B cell (primary cell): Measurements from ENCODE around the gene SHC2. TPM values are rescaled to one million over a fixed set of nuclear protein-coding genes. Genes with fewer than 3 reads are reported as not detected.

ENCODE experiments used
- ATAC-seq: fragments of 200-7000 bp; cut with Tn5 transposase; one replicate; pipeline ENCODE4 v1.10.0; 2021; ENCODE audit warnings: low read depth, mild to moderate bottlenecking, moderate number of reproducible peaks, moderate library complexity
- CTCF ChIA-PET: fragments of 350-600 bp; sonication (Branson Sonifier 250); formaldehyde crosslinking; loops from one replicate; lab custom pipeline; 2021; ENCODE audit warnings: antibody characterized with exemption, inconsistent platforms; lab: Charles Lee
- POLR2A ChIA-PET: fragments of 350-600 bp; sonication (Branson Sonifier 250); formaldehyde crosslinking; loops from one replicate; lab custom pipeline; 2021; ENCODE audit warnings: antibody characterized with exemption; lab: Charles Lee
- DNase-seq: peaks from one replicate; pipeline ENCODE4 v3.0.0; 2013
- H2AFZ ChIP-seq: 2 replicates; pipeline ENCODE4 v1.6.1; 2012; ENCODE audit warnings: mild to moderate bottlenecking, low read depth, low read length; ENCODE audit not compliant: insufficient read depth, poor library complexity, severe bottlenecking
- H3K27ac ChIP-seq, 2 donors: 1 replicate in 1 of 2; 2 replicates in 1 of 2; pipeline ENCODE4 v1.5.1; 2012 to 2013; ENCODE audit warnings: low read length in 2 of 2, mild to moderate bottlenecking in 2 of 2, moderate library complexity in 1 of 2
- H3K27me3 ChIP-seq, 4 experiments: fragments of 200-600 bp in 1 of 4; sonication (generic) in 1 of 4; replicated peaks in 1 of 4; 1 replicate in 2 of 4; 2 replicates in 2 of 4; pipeline versions ENCODE4 v1.6.1 to v1.7.0; 2013 to 2016; ENCODE audit warnings: low read length in 3 of 4, mild to moderate bottlenecking in 2 of 4, mixed read lengths in 1 of 4, moderate library complexity in 1 of 4; ENCODE audit not compliant: insufficient read depth in 4 of 4, control insufficient read depth in 3 of 4; ENCODE audit errors: control extremely low read depth in 1 of 4
- H3K36me3 ChIP-seq, 2 experiments: replicated peaks in 1 of 2; 1 replicate in 1 of 2; 2 replicates in 1 of 2; pipeline versions ENCODE4 v1.6.1 to v1.7.1; 2013; ENCODE audit warnings: low read length in 1 of 2; ENCODE audit not compliant: insufficient read depth in 2 of 2, control insufficient read depth in 1 of 2; ENCODE audit errors: control extremely low read depth in 1 of 2, extremely low read depth in 1 of 2
- H3K4me1 ChIP-seq, 2 donors: fragments of 200-600 bp in 1 of 2; sonication (generic) in 1 of 2; 1 replicate in 1 of 2; 2 replicates in 1 of 2; pipeline versions ENCODE4 v1.5.1 to v1.6.1; 2013 to 2017; ENCODE audit warnings: low read length in 2 of 2; ENCODE audit not compliant: control insufficient read depth in 2 of 2, insufficient read depth in 2 of 2
- H3K4me2 ChIP-seq: replicated peaks from 2 replicates; pipeline ENCODE3; 2012; ENCODE audit warnings: mild to moderate bottlenecking, low read depth, low read length; ENCODE audit not compliant: poor library complexity, severe bottlenecking
- H3K4me3 ChIP-seq, 5 experiments: fragments of 200-600 bp in 1 of 5; sonication (generic) in 1 of 5; 1 replicate in 3 of 5; 2 replicates in 2 of 5; pipeline versions ENCODE4 v1.5.1 to v1.7.0; 2011 to 2016; ENCODE audit warnings: low read length in 4 of 5, mild to moderate bottlenecking in 4 of 5, low read depth in 2 of 5, control low read depth in 1 of 5, moderate library complexity in 1 of 5; ENCODE audit not compliant: insufficient read depth in 1 of 5; ENCODE audit errors: control extremely low read depth in 1 of 5, extremely low read depth in 1 of 5
- H3K79me2 ChIP-seq: fragments of 200-600 bp; sonication (generic); one replicate; pipeline ENCODE4 v1.6.0; 2016; ENCODE audit warnings: low read length; ENCODE audit not compliant: control insufficient read depth, insufficient read depth
- H3K9ac ChIP-seq: fragments of 200-600 bp; sonication (generic); 2 replicates; pipeline ENCODE4 v1.6.1; 2017; ENCODE audit warnings: mild to moderate bottlenecking, low read length, moderate library complexity
- H3K9me3 ChIP-seq, 3 donors: one replicate each; pipeline versions ENCODE4 v1.6.1 to v1.7.1; 2013; ENCODE audit warnings: low read length in 2 of 3; ENCODE audit not compliant: control insufficient read depth in 2 of 3, insufficient read depth in 1 of 3; ENCODE audit errors: control extremely low read depth in 1 of 3
- H4K20me1 ChIP-seq: 2 replicates; pipeline ENCODE4 v1.6.0; 2012; ENCODE audit warnings: mild to moderate bottlenecking, low read length; ENCODE audit not compliant: insufficient read depth, control insufficient read depth, poor library complexity, severe bottlenecking
- H3K27ac Mint-ChIP-seq: one replicate; pipeline ENCODE4 v1.8.0; 2021; ENCODE audit warnings: mixed read lengths
- H3K27me3 Mint-ChIP-seq: one replicate; pipeline ENCODE4 v1.8.0; 2021; ENCODE audit warnings: mixed read lengths
- H3K4me1 Mint-ChIP-seq: one replicate; pipeline ENCODE4 v1.8.0; 2021; ENCODE audit warnings: mixed read lengths
- H3K4me3 Mint-ChIP-seq: one replicate; pipeline ENCODE4 v1.8.0; 2021; ENCODE audit warnings: mixed read lengths
- H3K9me3 Mint-ChIP-seq: one replicate; pipeline ENCODE4 v1.8.0; 2022; ENCODE audit warnings: mixed read lengths; ENCODE audit not compliant: insufficient read depth
- EZH2 ChIP-seq: IDR thresholded peaks from 2 replicates; pipeline ENCODE4 v1.6.1; 2012; ENCODE audit warnings: borderline replicate concordance, low read depth, mild to moderate bottlenecking, moderate library complexity, low read length; ENCODE audit not compliant: insufficient read depth, poor library complexity, severe bottlenecking
- WGBS: methylation state at CpG from one replicate; pipeline ENCODE4 v1.1.5; 2013; ENCODE audit warnings: missing lambda C conversion rate; ENCODE audit not compliant: insufficient coverage; 5-methylcytosine and 5-hydroxymethylcytosine counted together
- intact Hi-C: fragments of 100-400 bp; cut with micrococcal nuclease; formaldehyde crosslinking; loops from one replicate; pipeline ENCODE4 v1.10.0; 2022
- polyA plus RNA-seq: library from polyadenylated mRNA; depleted of rRNA; stranded (reverse); fragments of >200 nt; gene quantifications from 2 replicates; pipeline ENCODE4 v1.2.3, GENCODE V29; 2012
- total RNA-seq, 2 donors: library from RNA; stranded (reverse); fragments of 120-200 nt in 1 of 2; gene quantifications; 1 replicate in 1 of 2; 2 replicates in 1 of 2; pipeline versions ENCODE4 v1.2.3 to v1.2.4, GENCODE V29; 2013 to 2022
- TF ChIP-seq, protein P1 (sequence below): fragments of 200-600 bp; IDR thresholded peaks from one replicate; pipeline ENCODE4 v1.8.0; 2022; ENCODE audit warnings: antibody characterized with exemption, mild to moderate bottlenecking

The SHC2 gene
- total and polyA plus RNA-seq, 2 donors (not counting 1 experiment from before 2014, with no cell fraction given), result 0.19 TPM; not detected in 1

- Mint-ChIP-seq H3K4me3 (no peak overlapping the region), H3K27me3 (peaks cover 11% of the 10 kb centered on the region), H3K9me3 (peaks cover 4% of the 10 kb centered on the region), H3K4me1 (peaks cover 5% of the 10 kb centered on the region), H3K27ac (no peak overlapping the region)
- no peaks in the 10 kb centered on the region for H3K79me2 ChIP-seq
- H3K4me3 ChIP-seq, result no peak overlapping the region
- H3K9ac ChIP-seq, result no peak overlapping the region
- no peak overlapping the region for H3K4me2 ChIP-seq
- no peak overlapping the region for H3K27ac ChIP-seq
- H4K20me1 ChIP-seq, result no peaks in the 10 kb centered on the region
- peaks cover 0 to 29% (median 0%) of the 10 kb centered on the region in 3 donors for H3K9me3 ChIP-seq
- H3K36me3 ChIP-seq, result no peaks in the 10 kb centered on the region
- intact Hi-C loops, result no loop called here
- DNase-seq (no peak), ATAC-seq (no peak)
- H3K27me3 ChIP-seq, result peaks cover 0 to 18% (median 8%) of the 10 kb centered on the region in 4 experiments
- H3K4me1 ChIP-seq, result peaks cover 0 to 13% of the 10 kb centered on the region in 2 donors
- CTCF ChIA-PET, result no interaction called here
- POLR2A ChIA-PET, result no interaction called here
- WGBS, result 67% methylated on average over 15 of the region's 15 CpGs
- H2AFZ ChIP-seq, result no peak overlapping the region
- TF ChIP-seq EZH2, result no peak
- TF ChIP-seq, protein P1, sequence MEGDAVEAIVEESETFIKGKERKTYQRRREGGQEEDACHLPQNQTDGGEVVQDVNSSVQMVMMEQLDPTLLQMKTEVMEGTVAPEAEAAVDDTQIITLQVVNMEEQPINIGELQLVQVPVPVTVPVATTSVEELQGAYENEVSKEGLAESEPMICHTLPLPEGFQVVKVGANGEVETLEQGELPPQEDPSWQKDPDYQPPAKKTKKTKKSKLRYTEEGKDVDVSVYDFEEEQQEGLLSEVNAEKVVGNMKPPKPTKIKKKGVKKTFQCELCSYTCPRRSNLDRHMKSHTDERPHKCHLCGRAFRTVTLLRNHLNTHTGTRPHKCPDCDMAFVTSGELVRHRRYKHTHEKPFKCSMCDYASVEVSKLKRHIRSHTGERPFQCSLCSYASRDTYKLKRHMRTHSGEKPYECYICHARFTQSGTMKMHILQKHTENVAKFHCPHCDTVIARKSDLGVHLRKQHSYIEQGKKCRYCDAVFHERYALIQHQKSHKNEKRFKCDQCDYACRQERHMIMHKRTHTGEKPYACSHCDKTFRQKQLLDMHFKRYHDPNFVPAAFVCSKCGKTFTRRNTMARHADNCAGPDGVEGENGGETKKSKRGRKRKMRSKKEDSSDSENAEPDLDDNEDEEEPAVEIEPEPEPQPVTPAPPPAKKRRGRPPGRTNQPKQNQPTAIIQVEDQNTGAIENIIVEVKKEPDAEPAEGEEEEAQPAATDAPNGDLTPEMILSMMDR, result no peak
Observed at GRCh38 chr19:484494-484893, 23.7 kb upstream of the SHC2 start.

DNA sequence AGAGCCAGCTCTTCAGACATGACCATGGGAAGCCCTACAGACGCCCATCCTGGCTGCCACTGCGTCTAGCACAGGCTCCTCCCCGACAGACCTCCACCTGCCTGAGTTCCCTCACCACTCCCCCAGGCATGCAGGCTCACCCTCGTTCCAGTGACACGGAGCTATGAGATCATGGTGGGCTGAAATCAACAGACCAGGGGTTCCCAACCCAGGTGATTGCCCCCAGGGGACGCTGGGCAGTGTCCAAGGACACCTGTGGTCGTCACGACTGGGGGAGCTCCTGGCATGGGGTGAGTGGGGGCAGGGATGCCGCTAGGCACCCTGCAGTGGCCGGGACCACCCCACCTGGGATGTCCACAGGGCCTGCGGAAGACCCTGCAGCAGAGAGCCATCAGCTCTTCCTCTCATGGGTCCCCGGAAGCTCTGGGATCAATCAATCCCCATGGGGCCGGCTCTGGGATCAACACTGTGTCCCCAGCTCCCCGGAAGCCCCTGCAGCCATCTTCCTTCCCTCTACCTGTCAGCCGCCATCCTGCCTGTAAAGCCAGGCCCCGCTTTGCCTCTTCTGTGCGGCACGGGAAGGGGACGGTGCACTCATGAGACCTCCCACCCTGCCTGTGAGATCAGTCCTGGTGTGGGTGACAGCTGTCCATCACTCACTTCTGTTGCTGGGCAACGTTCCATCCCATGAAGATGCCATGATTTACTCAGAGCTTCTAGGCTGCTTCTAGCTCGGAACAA is 22.7 kb upstream of the SHC2 start:
- Histone ChIP-seq H3K4me2 (no peak overlapping the region), H3K9ac (no peak overlapping the region), H3K9me3 (peaks cover 0 to 29% (median 0%) of the 10 kb centered on the region in 3 donors), H3K27ac (no peak overlapping the region), H4K20me1 (no peaks in the 10 kb centered on the region), H3K36me3 (no peaks in the 10 kb centered on the region), H3K27me3 (peaks cover 0 to 18% (median 8%) of the 10 kb centered on the region in 4 experiments), H3K4me1 (peaks cover 0 to 10% of the 10 kb centered on the region in 2 donors), H3K79me2 (no peaks in the 10 kb centered on the region), H3K4me3 (no peak overlapping the region), H2AFZ (no peak overlapping the region)
- CTCF ChIA-PET, result no interaction called here
- H3K4me3 Mint-ChIP-seq, result no peak overlapping the region
- intact Hi-C loops, result no loop called here
- peaks cover 11% of the 10 kb centered on the region for H3K27me3 Mint-ChIP-seq
- no peak for DNase-seq
- H3K27ac Mint-ChIP-seq, result no peak overlapping the region
- H3K4me1 Mint-ChIP-seq, result peaks cover 4% of the 10 kb centered on the region
- WGBS, result 72% methylated on average over 21 of the region's 21 CpGs
- POLR2A ChIA-PET, result no interaction called here
- ATAC-seq, result no peak
- TF ChIP-seq, protein P1, result no peak
- no peak for TF ChIP-seq EZH2
- peaks cover 4% of the 10 kb centered on the region for H3K9me3 Mint-ChIP-seq
